Measurements from ENCODE around the gene CENPC. TPM values are rescaled to one million over a fixed set of nuclear protein-coding genes. Genes with fewer than 3 reads are reported as not detected.

Gene CENPC
- total RNA-seq, 2 donors from 2014 or later: 12.7 to 17.0 TPM

- Histone ChIP-seq H3K4me1 (no peaks in the 10 kb centered on the region), H3K36me3 (no peaks in the 10 kb centered on the region), H3K27me3 (no peaks in the 10 kb centered on the region), H3K27ac (no peak overlapping the region), H3K9ac (ENCODE audit: low read depth in 2 of 2, low read length in 2 of 2) (no peak overlapping the region), H3K9me3 (no peaks in the 10 kb centered on the region), H3K4me3 (no peak overlapping the region)
- intact Hi-C loops (cut with DNase I): no loop called here
- no peak for DNase-seq
- TF ChIP-seq CTCF (IDR thresholded peaks at IDR 0.05): no peak
These were observed 108.6 kb downstream of the CENPC start for GRCh38 chr4:67436742-67437141.

- no peaks in the 10 kb centered on the region for H3K27me3 ChIP-seq
- no peak for DNase-seq
- no peak overlapping the region for H3K9ac ChIP-seq (ENCODE audit: low read depth in 2 of 2, low read length in 2 of 2)
- no peak overlapping the region for H3K4me3 ChIP-seq
- no peak for TF ChIP-seq CTCF (IDR thresholded peaks at IDR 0.05)
- no peaks in the 10 kb centered on the region for H3K36me3 ChIP-seq
- no peak overlapping the region for H3K27ac ChIP-seq
- H3K4me1 ChIP-seq: no peaks in the 10 kb centered on the region
- intact Hi-C loops (cut with DNase I): no loop called here
- no peaks in the 10 kb centered on the region for H3K9me3 ChIP-seq
These were observed 114.3 kb downstream of the CENPC start for GRCh38 chr4:67430989-67431388.

- intact Hi-C loops (cut with DNase I): no loop called here
- no peaks in the 10 kb centered on the region for H3K9me3 ChIP-seq
- no peaks in the 10 kb centered on the region for H3K36me3 ChIP-seq
- DNase-seq: no peak
- H3K27ac ChIP-seq: no peak overlapping the region
- H3K4me3 ChIP-seq: no peak overlapping the region
- no peak for TF ChIP-seq CTCF (IDR thresholded peaks at IDR 0.05)
- H3K27me3 ChIP-seq: no peaks in the 10 kb centered on the region
- no peak overlapping the region for H3K9ac ChIP-seq (ENCODE audit: low read depth in 2 of 2, low read length in 2 of 2)
- no peaks in the 10 kb centered on the region for H3K4me1 ChIP-seq
These were observed 116.5 kb downstream of the CENPC start for GRCh38 chr4:67428819-67429218.

Other genes starting within 250 kb of the CENPC start
- gene STAP1, start 13.2 kb upstream of the CENPC start, total RNA-seq: under 1 TPM; 0.37 to 0.52 TPM
- gene UBA6, start 155.7 kb upstream of the CENPC start, total RNA-seq: 10 to 100 TPM; 57.2 to 73.2 TPM
- not detected for gene GNRHR, start 208.9 kb upstream of the CENPC start, total RNA-seq